RWPE2 (cell line): ENCODE data around the gene C1orf35.
A peak's percentile ranks its signal among the peaks of the same experiment; 100 is the strongest.

Source experiments
- ATAC-seq: fragments of 200-7000 bp; cut with Tn5 transposase; 3 replicates; pipeline ENCODE4 v1.9.1; 2021; ENCODE audit warnings: low read depth
- DNase-seq: peaks from one replicate; pipeline ENCODE4 v3.0.0-alpha.2; 2020; ENCODE audit warnings: low spot score
- H3K27ac ChIP-seq: fragments of 450-650 bp; 2 replicates; pipeline ENCODE4 v1.5.1; 2017; ENCODE audit warnings: mild to moderate bottlenecking; ENCODE audit not compliant: poor library complexity, severe bottlenecking
- H3K27me3 ChIP-seq: fragments of 250-450 bp; sonication (Bioruptor Pico); 2 replicates; pipeline ENCODE4 v1.5.1; 2021; ENCODE audit warnings: mild to moderate bottlenecking, moderate library complexity; ENCODE audit not compliant: insufficient read depth, poor library complexity, severe bottlenecking
- H3K36me3 ChIP-seq: fragments of 250-450 bp; sonication (Bioruptor Pico); 2 replicates; pipeline ENCODE4 v1.5.1; 2020; ENCODE audit warnings: low read depth, mild to moderate bottlenecking, moderate library complexity
- H3K4me1 ChIP-seq: fragments of 250-450 bp; sonication (Bioruptor Pico); 2 replicates; pipeline ENCODE4 v1.5.1; 2021; ENCODE audit warnings: mild to moderate bottlenecking, moderate library complexity; ENCODE audit not compliant: insufficient read depth, poor library complexity, severe bottlenecking
- H3K4me3 ChIP-seq: fragments of 250-450 bp; sonication (Bioruptor Pico); 2 replicates; pipeline ENCODE4 v1.5.1; 2021; ENCODE audit warnings: mild to moderate bottlenecking, moderate library complexity; ENCODE audit not compliant: severe bottlenecking
- H3K9me3 ChIP-seq: fragments of 250-450 bp; sonication (Bioruptor Pico); 2 replicates; pipeline ENCODE4 v1.5.1; 2021; ENCODE audit warnings: mild to moderate bottlenecking, moderate library complexity; ENCODE audit not compliant: severe bottlenecking
- CTCF ChIP-seq: fragments of 450-650 bp; IDR thresholded peaks from one replicate; pipeline ENCODE4 v1.5.1; 2017; ENCODE audit warnings: mild to moderate bottlenecking, moderate library complexity; ENCODE audit not compliant: poor library complexity, severe bottlenecking

The C1orf35 gene

GRCh38 chr1:228148196-228148861 lies 45.2 kb upstream of the C1orf35 start:
- peaks cover 12% of the 10 kb centered on the region for H3K4me1 ChIP-seq
- ATAC-seq (no peak), DNase-seq (no peak)
- H3K9me3 ChIP-seq, result no peaks in the 10 kb centered on the region
- no peak overlapping the region for H3K4me3 ChIP-seq
- peaks cover 7% of the 10 kb centered on the region; the same call in 1 of the 2 replicates for H3K36me3 ChIP-seq
- H3K27me3 ChIP-seq, result no peaks in the 10 kb centered on the region
- no peak for TF ChIP-seq CTCF
- H3K27ac ChIP-seq, result peak overlapping the region; percentile 83

- Histone ChIP-seq H3K27me3 (no peaks in the 10 kb centered on the region), H3K9me3 (no peaks in the 10 kb centered on the region), H3K4me3 (no peak overlapping the region), H3K36me3 (peaks cover 7% of the 10 kb centered on the region; the same call in 1 of the 2 replicates), H3K27ac (peak overlapping the region; percentile 83), H3K4me1 (peaks cover 12% of the 10 kb centered on the region)
- no peak for TF ChIP-seq CTCF
- no peak for DNase-seq
- no peak for ATAC-seq
These were observed 44.6 kb upstream of the C1orf35 start for GRCh38 chr1:228147768-228148167.

GRCh38 chr1:228147151-228147693 lies 44.1 kb upstream of the C1orf35 start:
- Histone ChIP-seq H3K4me1 (peaks cover 12% of the 10 kb centered on the region), H3K27me3 (no peaks in the 10 kb centered on the region), H3K9me3 (no peaks in the 10 kb centered on the region), H3K4me3 (no peak overlapping the region), H3K27ac (peak overlapping the region; percentile 83), H3K36me3 (peaks cover 7% of the 10 kb centered on the region; the same call in 1 of the 2 replicates)
- no peak for TF ChIP-seq CTCF
- ATAC-seq (no peak), DNase-seq (no peak)

GRCh38 chr1:228146417-228147150 lies 43.5 kb upstream of the C1orf35 start:
- peaks cover 12% of the 10 kb centered on the region for H3K36me3 ChIP-seq
- ATAC-seq, result no peak

More at GRCh38 chr1:228146417-228147150, 43.5 kb upstream of the C1orf35 start:
- Histone ChIP-seq H3K27ac (no peak overlapping the region), H3K4me1 (peaks cover 12% of the 10 kb centered on the region), H3K4me3 (no peak overlapping the region), H3K9me3 (no peaks in the 10 kb centered on the region), H3K27me3 (no peaks in the 10 kb centered on the region)
- TF ChIP-seq CTCF, result no peak
- no peak for DNase-seq
